ENCODE results near the gene CCDC154.

Gene CCDC154

DNA sequence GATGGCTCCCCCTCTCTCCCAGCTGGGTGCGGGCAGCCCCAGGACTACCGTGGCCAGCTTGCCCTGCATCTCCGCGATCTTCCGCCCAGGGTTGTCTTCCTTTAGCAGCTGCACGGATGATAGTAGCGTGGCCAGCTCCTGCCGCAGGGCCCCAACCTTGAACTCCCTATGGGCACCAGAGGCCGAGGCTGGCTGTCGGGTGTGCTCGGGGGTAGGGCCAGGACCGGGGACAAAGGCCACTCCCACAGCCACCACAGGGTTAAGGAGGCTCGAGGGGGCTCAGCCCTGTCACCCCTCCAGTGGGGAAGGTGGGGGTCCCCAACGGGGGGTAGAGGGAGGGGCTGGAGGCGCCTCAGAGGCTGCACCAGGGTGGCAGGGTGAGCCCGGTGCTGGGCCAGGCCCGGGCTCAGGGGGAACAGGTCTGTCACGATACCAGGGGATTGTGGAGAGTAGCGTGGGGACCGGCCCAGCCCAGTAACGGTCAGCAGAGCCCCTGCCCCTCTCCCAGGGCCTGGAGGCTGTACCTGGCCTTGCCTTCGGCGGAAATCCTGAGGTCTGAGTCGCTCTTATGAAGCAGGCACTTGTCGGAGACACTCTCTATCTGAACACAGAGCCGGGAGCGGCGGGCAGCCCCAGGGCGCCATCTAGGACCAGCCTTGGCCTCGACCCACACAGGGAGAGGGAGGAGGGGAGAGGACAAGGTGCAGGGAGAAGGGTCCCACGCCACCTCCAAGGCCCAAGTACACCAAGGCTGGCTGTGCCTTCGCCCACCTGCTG is 8.2 kb downstream of the CCDC154 start:
- peaks cover 34% of the 10 kb centered on the region for H3K27me3 ChIP-seq
- TF ChIP-seq, protein P1, sequence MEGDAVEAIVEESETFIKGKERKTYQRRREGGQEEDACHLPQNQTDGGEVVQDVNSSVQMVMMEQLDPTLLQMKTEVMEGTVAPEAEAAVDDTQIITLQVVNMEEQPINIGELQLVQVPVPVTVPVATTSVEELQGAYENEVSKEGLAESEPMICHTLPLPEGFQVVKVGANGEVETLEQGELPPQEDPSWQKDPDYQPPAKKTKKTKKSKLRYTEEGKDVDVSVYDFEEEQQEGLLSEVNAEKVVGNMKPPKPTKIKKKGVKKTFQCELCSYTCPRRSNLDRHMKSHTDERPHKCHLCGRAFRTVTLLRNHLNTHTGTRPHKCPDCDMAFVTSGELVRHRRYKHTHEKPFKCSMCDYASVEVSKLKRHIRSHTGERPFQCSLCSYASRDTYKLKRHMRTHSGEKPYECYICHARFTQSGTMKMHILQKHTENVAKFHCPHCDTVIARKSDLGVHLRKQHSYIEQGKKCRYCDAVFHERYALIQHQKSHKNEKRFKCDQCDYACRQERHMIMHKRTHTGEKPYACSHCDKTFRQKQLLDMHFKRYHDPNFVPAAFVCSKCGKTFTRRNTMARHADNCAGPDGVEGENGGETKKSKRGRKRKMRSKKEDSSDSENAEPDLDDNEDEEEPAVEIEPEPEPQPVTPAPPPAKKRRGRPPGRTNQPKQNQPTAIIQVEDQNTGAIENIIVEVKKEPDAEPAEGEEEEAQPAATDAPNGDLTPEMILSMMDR (IDR thresholded peaks at IDR 0.05): no peak
- no peak overlapping the region for H3K27ac ChIP-seq
- H3K4me1 ChIP-seq (ENCODE audit: control insufficient read depth in 1 of 2, insufficient read depth in 1 of 2, low read depth in 1 of 2, low read length in 1 of 2): no peaks in the 10 kb centered on the region
- H3K4me3 ChIP-seq (ENCODE audit: low read depth in 1 of 2, low read length in 1 of 2): no peak overlapping the region
- H3K9me3 ChIP-seq: no peaks in the 10 kb centered on the region
- H3K36me3 ChIP-seq: no peaks in the 10 kb centered on the region

DNA sequence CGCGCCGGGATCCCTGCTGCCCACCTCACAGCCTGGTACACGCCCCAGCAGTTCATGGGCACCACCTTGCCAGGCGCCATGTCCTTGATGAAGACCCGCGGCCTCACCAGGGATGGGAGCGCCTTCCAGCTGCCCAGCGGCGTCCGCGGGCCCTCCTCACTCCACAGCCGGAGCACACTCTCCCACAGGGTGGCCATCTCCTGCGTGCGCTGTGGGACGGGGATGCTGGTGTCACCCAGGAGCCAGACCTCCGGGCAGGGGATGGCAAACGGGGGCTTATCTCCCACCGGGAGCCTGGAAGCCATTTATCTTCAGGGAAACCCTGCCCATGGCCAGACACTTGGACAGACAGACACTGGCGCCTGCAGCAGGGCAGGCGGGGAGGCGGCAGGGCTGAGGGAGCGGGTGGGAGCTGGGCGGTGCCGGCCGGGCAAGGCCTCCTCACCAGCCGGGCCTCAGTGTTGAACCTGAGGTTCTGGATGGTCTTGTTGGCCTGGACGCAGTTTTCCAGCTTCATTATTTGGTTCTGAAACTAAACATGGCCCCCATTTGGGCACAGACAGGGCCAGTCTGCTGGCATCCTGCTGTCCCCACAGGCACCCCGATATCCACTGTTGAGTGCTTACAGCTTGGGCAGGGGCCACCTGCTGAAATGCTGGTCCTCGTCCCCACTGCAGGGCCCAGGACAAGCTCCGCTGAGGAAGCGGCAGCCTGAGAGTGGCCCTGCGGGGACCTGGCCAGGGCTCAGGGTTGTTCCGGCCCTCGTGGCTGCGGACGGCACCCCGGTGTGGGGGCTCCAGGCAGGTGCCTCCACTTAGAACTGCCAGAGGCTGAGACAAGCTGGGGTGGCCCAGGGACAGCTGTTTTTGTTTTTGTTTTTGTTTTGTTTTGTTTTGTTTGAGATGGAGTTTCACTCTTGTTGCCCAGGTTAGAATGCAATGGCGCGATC is 9.4 kb downstream of the CCDC154 start:
- Histone ChIP-seq H3K27me3 (peaks cover 46% of the 10 kb centered on the region), H3K27ac (no peak overlapping the region), H3K36me3 (no peaks in the 10 kb centered on the region), H3K4me1 (ENCODE audit: control insufficient read depth in 1 of 2, insufficient read depth in 1 of 2, low read depth in 1 of 2, low read length in 1 of 2) (no peaks in the 10 kb centered on the region), H3K9me3 (no peaks in the 10 kb centered on the region), H3K4me3 (ENCODE audit: low read depth in 1 of 2, low read length in 1 of 2) (no peak overlapping the region)
- TF ChIP-seq, protein P1 (IDR thresholded peaks at IDR 0.05): no peak

DNA sequence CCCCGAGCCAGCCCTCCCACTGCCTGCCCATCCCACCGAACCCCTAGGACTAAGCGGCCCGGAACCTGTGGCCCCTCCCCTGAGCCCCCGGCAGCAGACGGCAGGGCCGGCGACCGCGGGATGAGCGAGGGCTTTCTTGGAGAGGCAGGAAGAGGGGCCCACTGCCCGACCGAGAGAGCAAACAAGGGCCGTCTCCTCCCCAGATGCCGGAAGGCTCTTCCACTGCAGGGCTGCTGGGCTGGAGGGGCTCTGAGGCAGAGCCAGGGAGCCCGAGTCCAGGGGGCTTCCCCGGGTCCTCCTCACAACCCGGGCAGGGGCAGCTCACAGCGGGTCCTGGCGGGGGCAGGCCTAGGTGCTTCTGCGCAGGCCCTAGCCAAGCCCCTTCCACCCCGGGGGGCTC is 10.6 kb downstream of the CCDC154 start:
- peaks cover 58% of the 10 kb centered on the region for H3K27me3 ChIP-seq
- no peaks in the 10 kb centered on the region for H3K36me3 ChIP-seq
- no peak overlapping the region for H3K27ac ChIP-seq
- no peaks in the 10 kb centered on the region for H3K9me3 ChIP-seq
- TF ChIP-seq, protein P1 (IDR thresholded peaks at IDR 0.05): no peak
- no peak overlapping the region for H3K4me3 ChIP-seq (ENCODE audit: low read depth in 1 of 2, low read length in 1 of 2)
- H3K4me1 ChIP-seq (ENCODE audit: control insufficient read depth in 1 of 2, insufficient read depth in 1 of 2, low read depth in 1 of 2, low read length in 1 of 2): no peaks in the 10 kb centered on the region

DNA sequence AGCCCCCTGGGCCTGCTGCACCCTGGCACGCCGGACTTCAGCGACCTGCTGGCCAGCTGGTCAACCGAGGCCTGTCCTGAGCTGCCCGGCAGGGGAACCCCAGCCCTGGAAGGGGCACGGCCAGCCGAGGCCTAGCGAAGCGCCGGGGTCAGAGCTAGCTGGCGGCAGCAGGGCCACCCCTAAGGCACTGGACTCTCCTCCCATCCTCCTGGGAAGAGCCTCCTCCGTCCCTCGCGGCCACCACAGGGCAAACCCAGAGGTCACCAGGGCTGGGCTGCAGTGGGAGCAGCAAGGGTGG is 11.1 kb downstream of the CCDC154 start:
- Histone ChIP-seq H3K27me3 (peaks cover 63% of the 10 kb centered on the region), H3K36me3 (no peaks in the 10 kb centered on the region), H3K4me3 (ENCODE audit: low read depth in 1 of 2, low read length in 1 of 2) (no peak overlapping the region), H3K27ac (no peak overlapping the region), H3K4me1 (ENCODE audit: control insufficient read depth in 1 of 2, insufficient read depth in 1 of 2, low read depth in 1 of 2, low read length in 1 of 2) (peaks cover 0 to 3% of the 10 kb centered on the region in 2 experiments), H3K9me3 (no peaks in the 10 kb centered on the region)
- TF ChIP-seq, protein P1 (IDR thresholded peaks at IDR 0.05): no peak

DNA sequence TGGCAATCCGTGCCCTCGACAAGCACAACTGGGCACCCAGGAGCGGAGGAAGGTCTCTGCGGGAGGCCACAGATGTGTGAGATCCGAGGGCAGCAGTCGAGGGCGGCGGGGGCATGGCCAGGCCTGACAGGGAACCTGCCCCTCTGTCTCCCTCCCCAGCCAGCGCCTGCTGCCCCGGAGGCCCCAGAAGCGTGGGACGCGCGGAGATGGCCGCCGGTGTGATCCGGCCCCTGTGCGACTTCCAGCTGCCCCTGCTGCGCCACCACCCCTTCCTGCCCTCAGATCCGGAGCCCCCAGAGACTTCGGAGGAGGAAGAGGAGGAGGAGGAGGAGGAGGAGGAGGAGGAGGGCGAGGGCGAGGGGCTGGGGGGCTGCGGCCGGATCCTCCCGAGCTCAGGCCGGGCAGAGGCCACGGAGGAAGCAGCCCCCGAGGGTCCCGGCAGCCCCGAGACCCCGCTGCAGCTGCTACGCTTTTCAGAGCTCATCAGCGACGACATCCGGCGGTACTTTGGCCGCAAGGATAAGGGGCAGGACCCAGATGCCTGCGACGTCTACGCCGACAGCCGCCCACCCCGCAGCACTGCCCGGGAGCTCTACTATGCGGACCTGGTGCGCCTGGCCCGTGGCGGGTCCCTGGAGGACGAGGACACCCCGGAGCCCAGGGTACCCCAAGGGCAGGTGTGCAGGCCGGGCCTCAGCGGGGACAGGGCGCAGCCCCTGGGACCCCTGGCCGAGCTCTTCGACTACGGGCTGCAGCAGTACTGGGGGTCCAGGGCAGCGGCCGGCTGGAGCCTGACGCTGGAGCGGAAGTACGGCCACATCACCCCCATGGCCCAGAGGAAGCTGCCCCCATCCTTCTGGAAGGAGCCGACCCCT is 11.7 kb downstream of the CCDC154 start:
- Histone ChIP-seq H3K27me3 (peaks cover 68% of the 10 kb centered on the region), H3K4me3 (ENCODE audit: low read depth in 1 of 2, low read length in 1 of 2) (no peak overlapping the region), H3K36me3 (no peaks in the 10 kb centered on the region), H3K27ac (no peak overlapping the region), H3K9me3 (no peaks in the 10 kb centered on the region), H3K4me1 (ENCODE audit: control insufficient read depth in 1 of 2, insufficient read depth in 1 of 2, low read depth in 1 of 2, low read length in 1 of 2) (peaks cover 0 to 3% of the 10 kb centered on the region in 2 experiments)
- TF ChIP-seq, protein P1 (IDR thresholded peaks at IDR 0.05): no peak

Measured in neutrophil (primary cell).